IPS-18c (cell line): Measurements from ENCODE around the gene BCL3.
"Not testable (repeated sequence)": the region's sequence is repeated elsewhere in the genome, so short reads cannot be mapped to it uniquely, and the experiment has no call there.

Experiments
- H3K4me3 ChIP-seq: 2 replicates; pipeline ENCODE4 v1.7.0; 2013; ENCODE audit warnings: low read depth, mild to moderate bottlenecking, low read length, moderate library complexity; ENCODE audit not compliant: insufficient read depth
- H3K9me3 ChIP-seq: one replicate; pipeline ENCODE4 v1.6.1; 2013; ENCODE audit warnings: mild to moderate bottlenecking, low read length, moderate library complexity; ENCODE audit not compliant: control insufficient read depth, insufficient read depth

The BCL3 gene

GRCh38 chr19:44718441-44719261 lies 29.9 kb upstream of the BCL3 start:
- Histone ChIP-seq H3K4me3 (no peak overlapping the region; the same call in 1 of the 2 replicates), H3K9me3 (no peaks in the 10 kb centered on the region)

GRCh38 chr19:44719262-44719701 lies 29.2 kb upstream of the BCL3 start:
- H3K9me3 ChIP-seq: no peaks in the 10 kb centered on the region
- H3K4me3 ChIP-seq: no peak overlapping the region

DNA sequence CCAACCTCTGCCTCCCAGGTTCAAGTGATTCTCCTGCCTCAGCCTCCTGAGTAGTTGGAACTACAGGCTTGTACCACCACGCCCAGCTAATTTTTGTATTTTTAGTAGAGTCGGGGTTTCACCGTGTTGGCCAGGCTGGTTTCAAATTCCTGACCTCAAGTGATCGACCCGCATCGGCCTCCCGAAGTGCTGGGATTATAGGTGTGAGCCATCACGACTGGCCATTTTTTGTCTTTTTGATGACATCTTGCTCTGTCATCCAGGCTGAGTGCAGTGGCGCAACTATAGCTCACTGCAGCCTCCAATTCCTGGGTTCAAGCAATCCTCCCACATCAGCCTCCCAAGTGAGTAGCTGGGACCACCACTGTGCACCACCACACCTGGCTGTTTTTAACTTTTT lies 28.1 kb upstream of the BCL3 start:
- H3K9me3 ChIP-seq, H3K4me3 ChIP-seq: not testable (repeated sequence)

- Histone ChIP-seq H3K4me3 (no peak overlapping the region), H3K9me3 (no peaks in the 10 kb centered on the region)
Observed at GRCh38 chr19:44720945-44721344, 27.6 kb upstream of the BCL3 start.

- H3K4me3 ChIP-seq, H3K9me3 ChIP-seq: not testable (repeated sequence)
Observed at GRCh38 chr19:44721369-44721768, 27.1 kb upstream of the BCL3 start.

DNA sequence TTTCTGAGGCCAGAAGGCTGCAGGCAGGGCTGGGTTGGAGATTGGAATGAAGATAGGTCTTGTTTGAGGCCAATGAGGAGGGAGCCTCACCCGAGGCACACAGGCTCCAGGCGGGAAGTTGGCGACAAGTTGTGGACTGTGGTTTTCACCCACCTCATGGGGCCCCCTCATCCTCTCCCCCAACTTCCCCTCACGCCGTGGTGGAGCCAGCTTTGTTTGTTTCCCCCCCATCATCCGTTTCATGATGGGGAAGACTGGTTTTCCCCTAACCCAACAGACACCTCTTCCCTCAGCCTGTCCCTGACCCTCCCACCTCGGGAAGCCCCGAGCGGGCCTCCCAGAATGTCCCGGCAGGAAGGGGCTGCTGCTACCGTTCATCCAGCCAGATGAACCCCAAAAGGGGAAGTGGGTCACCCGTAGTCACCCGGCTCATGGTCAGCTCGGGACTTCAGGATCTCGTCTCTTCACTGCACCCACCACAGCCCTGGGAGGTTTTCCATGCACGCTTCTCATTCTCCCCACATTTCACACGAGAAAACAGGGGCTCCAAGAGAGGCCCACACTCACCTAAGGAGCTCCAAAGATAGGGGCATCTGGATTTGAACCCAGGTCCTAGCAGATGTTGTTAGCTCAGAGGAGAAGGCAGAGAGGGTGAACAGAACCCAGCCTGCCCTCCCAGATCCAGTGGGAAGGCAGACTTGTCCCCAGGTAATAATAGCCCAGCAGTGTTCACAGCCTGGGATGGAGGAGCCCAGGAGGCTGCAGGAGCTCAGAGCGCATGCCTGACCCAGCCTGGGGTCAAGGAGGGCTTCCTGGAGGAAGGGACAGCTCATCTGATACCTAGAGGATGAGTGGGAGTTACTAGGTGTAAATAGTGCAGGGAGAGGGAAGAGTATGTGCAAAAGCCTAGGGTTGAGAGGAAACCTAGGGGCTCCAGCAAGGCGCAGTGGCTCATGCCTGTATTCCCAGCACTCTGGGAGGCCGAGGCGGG lies 26.1 kb upstream of the BCL3 start:
- H3K4me3 ChIP-seq: no peak overlapping the region

GRCh38 chr19:44723299-44723951 lies 25.1 kb upstream of the BCL3 start:
- H3K4me3 ChIP-seq: no peak overlapping the region
- no peaks in the 10 kb centered on the region for H3K9me3 ChIP-seq

More for the DNA sequence above, 26.1 kb upstream of the BCL3 start:
- no peaks in the 10 kb centered on the region for H3K9me3 ChIP-seq

DNA sequence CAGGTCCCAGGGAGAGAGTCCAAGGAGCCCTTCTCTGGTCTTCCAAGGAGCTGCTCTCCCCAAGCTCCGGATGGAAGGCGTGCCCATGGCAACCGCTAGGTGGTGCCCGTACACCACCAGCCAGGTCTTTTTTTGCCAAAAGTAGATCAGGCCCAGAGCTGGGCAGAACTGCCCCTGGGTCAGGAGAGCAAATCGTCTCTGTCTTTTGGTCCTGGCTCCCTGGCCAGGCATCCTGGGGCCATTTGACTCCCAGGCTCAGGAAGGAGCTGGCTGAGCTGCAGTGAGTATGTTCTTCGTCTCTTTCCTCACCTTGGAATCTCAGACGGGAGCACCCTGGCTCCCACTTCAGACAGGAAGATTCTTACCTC lies 24.6 kb upstream of the BCL3 start:
- Histone ChIP-seq H3K9me3 (no peaks in the 10 kb centered on the region), H3K4me3 (no peak overlapping the region)

GRCh38 chr19:44725251-44725650 lies 23.3 kb upstream of the BCL3 start:
- H3K9me3 ChIP-seq: no peaks in the 10 kb centered on the region
- H3K4me3 ChIP-seq: no peak overlapping the region

GRCh38 chr19:44725684-44726083 lies 22.8 kb upstream of the BCL3 start:
- no peak overlapping the region for H3K4me3 ChIP-seq

DNA sequence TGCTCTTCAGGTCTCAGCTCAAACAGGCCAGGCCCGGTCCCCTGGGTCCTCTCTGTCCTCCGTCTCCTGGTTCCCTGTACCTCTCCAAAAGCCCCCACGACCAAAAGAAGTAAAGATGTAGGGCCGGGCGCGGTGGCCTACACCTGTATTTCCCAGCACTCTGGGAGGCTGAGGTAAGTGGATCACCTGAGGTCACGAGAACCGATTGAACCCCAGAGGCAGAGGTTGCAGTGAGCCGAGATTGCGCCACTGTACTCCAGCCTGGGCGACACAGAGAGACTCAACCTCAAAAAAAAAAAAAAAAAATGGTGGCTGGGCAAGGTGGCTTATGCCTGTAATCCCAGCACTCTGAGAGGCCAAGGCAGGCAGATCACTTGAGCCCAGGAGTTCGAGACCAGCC lies 22.0 kb upstream of the BCL3 start:
- Histone ChIP-seq H3K4me3 (no peak overlapping the region), H3K9me3 (no peaks in the 10 kb centered on the region)

More at GRCh38 chr19:44725684-44726083, 22.8 kb upstream of the BCL3 start:
- H3K9me3 ChIP-seq: no peaks in the 10 kb centered on the region

DNA sequence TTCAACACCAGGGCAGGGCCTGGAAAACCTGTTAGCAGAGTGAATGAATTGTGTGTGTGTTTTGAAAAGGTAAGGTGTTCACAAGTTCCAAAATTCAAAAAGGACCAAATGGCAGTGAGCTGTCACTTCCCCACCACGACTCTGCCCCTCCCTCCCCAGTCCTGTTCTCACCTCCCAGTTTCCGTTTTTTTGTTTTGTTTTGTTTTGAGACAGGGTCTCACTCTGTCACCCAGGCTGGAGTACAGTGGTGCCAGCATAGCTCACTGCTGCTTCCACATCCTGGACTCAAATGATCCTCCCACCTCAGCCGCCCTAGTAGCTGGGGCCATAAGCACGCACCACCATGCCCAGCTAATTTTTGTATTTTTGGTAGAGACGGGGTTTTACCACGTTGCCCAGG lies 20.3 kb upstream of the BCL3 start:
- Histone ChIP-seq H3K9me3 (no peaks in the 10 kb centered on the region), H3K4me3 (no peak overlapping the region)

DNA sequence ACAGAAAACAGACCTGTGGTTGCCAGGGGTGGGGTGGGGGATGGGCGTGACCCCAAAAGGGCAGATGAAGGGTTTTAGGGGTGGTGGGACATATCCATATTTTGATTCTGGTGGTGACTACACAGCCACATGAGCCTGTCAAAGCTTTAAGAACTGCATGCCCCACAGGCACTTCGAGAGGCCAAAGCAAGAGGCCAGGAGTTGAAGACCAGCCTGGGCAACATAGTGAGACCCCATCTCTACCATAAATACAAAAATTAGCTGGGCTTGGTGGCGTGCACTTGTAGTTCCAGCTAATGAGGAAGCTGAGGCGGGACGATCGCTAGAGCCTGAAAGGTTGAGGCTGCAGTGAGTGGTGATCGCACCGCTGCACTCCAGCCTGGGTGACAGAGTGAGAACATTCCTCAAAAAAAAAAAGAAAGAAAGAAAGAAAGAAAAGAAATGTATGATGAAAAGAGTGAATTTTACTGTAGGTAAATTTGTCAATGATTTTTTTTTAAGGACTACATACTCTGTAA lies 18.9 kb upstream of the BCL3 start:
- no peak overlapping the region for H3K4me3 ChIP-seq
- H3K9me3 ChIP-seq: no peaks in the 10 kb centered on the region

DNA sequence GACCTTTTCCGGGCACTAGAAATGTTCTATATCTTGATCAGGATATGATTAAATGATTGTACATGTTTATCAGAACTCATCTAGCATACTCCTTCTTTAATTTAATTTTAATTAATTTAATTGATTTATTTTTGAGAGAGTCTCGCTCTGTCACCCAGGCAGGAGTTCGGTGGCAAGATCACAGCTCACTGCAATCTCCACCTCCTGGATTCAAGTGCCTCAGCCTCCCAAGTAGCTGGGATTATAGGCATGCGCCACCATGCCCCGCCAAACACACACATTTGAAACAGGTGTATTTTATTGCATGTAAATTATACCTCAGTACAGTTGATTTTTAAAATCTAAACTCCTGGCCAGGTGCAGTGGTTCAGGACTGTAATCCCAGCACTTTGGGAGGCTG lies 17.4 kb upstream of the BCL3 start:
- H3K4me3 ChIP-seq: no peak overlapping the region

DNA sequence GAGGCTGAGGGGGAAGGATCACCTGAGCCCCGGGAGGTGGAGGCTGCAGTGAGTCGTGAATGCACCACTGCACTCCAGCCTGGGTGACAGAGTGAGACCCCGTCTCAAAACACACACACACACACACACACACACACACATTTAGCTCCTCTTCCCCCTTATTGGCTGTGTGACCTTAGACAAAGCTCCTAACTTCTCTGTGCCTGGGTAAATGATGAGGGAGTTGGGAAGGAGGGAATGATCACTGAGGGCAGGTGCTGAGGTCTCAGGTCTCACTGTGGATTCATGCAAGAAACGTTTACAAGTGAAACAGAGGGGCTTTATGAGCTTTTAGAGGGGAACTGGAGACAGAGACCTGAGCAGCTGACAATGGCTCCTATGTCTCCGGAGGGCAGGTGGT lies 16.9 kb upstream of the BCL3 start:
- H3K9me3 ChIP-seq: no peaks in the 10 kb centered on the region
- H3K4me3 ChIP-seq: no peak overlapping the region

More for the DNA sequence above, 17.4 kb upstream of the BCL3 start:
- H3K9me3 ChIP-seq: no peaks in the 10 kb centered on the region

DNA sequence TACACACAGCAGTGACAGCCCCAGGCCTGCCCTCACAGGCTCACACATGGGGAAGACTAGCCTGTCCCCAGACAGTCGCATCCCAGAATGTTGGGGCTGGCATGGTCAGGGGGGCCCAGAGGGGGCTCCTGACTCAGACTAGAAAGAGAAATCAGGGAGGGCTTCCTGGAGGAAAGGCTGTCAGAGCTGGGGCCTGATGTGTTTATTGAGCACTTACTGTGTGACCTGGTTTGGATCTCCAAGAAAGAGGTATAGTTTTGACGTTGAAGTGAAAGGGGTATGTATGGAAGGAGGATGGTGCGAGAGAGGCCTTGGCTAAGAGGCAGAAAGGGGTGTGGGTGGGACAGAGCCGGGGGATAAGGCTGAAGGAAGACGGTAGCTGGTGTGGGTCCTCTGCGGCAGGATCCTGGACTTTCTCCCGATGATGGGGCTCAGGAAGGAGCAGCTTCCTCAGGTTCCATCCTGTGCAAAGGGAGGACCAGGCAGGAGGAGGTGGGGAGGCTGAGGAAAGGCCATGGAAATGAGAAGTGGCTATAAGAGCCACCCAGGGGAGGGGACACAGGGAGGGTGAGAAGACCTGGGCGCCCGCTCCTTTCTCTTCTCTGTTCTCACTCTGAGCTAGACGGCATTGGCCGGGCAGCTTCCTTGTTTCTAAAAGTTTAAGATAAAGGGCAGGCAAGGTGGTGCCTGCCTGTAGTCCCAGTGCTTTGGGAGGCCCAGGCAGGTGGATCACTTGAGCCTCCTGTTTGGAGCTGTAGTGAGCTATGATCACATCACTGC lies 16.1 kb upstream of the BCL3 start:
- H3K9me3 ChIP-seq: no peaks in the 10 kb centered on the region
- no peak overlapping the region for H3K4me3 ChIP-seq

- no peak overlapping the region for H3K4me3 ChIP-seq
- no peaks in the 10 kb centered on the region for H3K9me3 ChIP-seq
Observed at GRCh38 chr19:44734357-44734756, 14.2 kb upstream of the BCL3 start.
